IPS-NIHi7 (cell line): ENCODE measurements around the gene CATSPERD.
"Not testable (repeated sequence)": the region's sequence is repeated elsewhere in the genome, so short reads cannot be mapped to it uniquely, and the experiment has no call there.

Experiments used
- DNase-seq: peaks from one replicate; pipeline ENCODE4 v3.0.0; 2012; ENCODE audit warnings: mixed read lengths; ENCODE audit errors: extremely low spot score

Gene CATSPERD

GRCh38 chr19:5719274-5719960 is 1.0 kb upstream of the CATSPERD start:
- peak; percentile 9 for DNase-seq

- no peak for DNase-seq
Observed at GRCh38 chr19:5727453-5728050, 7.1 kb downstream of the CATSPERD start.

GRCh38 chr19:5733172-5733571 is 12.7 kb downstream of the CATSPERD start:
- DNase-seq, result not testable (repeated sequence)

GRCh38 chr19:5738423-5738822 is 18.0 kb downstream of the CATSPERD start:
- DNase-seq, result no peak

GRCh38 chr19:5742051-5742450 is 21.6 kb downstream of the CATSPERD start:
- no peak for DNase-seq

GRCh38 chr19:5743630-5744029 is 23.2 kb downstream of the CATSPERD start:
- DNase-seq, result no peak

GRCh38 chr19:5744999-5745398 is 24.6 kb downstream of the CATSPERD start:
- DNase-seq, result not testable (repeated sequence)

GRCh38 chr19:5748920-5749319 is 28.5 kb downstream of the CATSPERD start:
- not testable (repeated sequence) for DNase-seq

- DNase-seq, result no peak
Observed at GRCh38 chr19:5749505-5749904, 29.1 kb downstream of the CATSPERD start.

- DNase-seq, result no peak
Observed at GRCh38 chr19:5751709-5752108, 31.3 kb downstream of the CATSPERD start.

GRCh38 chr19:5753743-5754142 is 33.3 kb downstream of the CATSPERD start:
- no peak for DNase-seq

GRCh38 chr19:5762608-5763217 is 42.3 kb downstream of the CATSPERD start:
- no peak for DNase-seq

- DNase-seq, result no peak
Observed at GRCh38 chr19:5765220-5765619, 44.8 kb downstream of the CATSPERD start.

GRCh38 chr19:5767949-5768348 is 47.5 kb downstream of the CATSPERD start:
- no peak for DNase-seq

- no peak for DNase-seq
Observed at GRCh38 chr19:5772416-5772815, 52.0 kb downstream of the CATSPERD start.

- DNase-seq, result no peak
Observed at GRCh38 chr19:5773276-5773675, 52.8 kb downstream of the CATSPERD start.

GRCh38 chr19:5774921-5775320 is 54.5 kb downstream of the CATSPERD start:
- DNase-seq, result no peak

- no peak for DNase-seq
Observed at GRCh38 chr19:5775668-5776309, 55.4 kb downstream of the CATSPERD start.

GRCh38 chr19:5778402-5778801 is 58.0 kb downstream of the CATSPERD start:
- DNase-seq, result no peak

GRCh38 chr19:5780916-5781315 is 60.5 kb downstream of the CATSPERD start:
- DNase-seq, result not testable (repeated sequence)

GRCh38 chr19:5782322-5782721 is 61.9 kb downstream of the CATSPERD start:
- DNase-seq, result no peak
